ENCODE measurements around the gene CDK18. TPM values are rescaled to one million over a fixed set of nuclear protein-coding genes. Genes with fewer than 3 reads are reported as not detected.

The CDK18 gene
- total and polyA plus RNA-seq, 2 of the 8 experiments (the other 6 are each of a cell fraction or from before 2014, with no cell fraction given), result 31.2 to 44.0 TPM

DNA sequence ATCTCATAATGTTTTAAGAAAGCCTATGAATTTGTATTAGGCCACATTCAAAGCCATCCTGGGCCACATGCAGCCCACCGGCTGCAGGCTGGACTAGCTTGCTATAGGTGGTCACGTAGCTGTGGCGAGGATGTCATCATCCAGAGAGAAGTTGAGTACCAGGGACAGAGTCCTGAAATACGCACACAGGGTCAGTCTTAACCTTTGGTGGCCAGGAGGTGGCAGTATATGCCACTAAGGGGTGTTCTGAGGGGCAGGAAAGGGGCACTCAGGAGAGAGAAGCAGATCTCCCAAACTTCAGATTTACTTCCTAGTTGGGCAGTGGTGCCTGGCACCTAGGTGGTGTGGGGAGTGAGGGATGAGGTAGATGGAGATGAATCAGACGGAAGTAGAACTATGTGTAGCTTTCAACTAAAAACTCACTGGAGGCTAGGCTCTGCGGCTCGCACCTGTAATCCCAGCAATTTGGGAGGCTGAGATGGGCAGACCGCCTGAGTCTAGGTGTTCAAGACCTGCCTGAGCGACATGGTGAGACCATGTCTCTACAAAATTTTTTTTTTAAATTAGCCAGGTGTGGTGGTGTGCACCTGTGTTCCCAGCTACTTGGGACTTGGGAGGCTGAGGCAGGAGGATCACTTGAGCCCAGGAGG is 16.3 kb upstream of the CDK18 start:
- Histone ChIP-seq H3K4me2 (ENCODE audit: insufficient read depth in 1 of 2, low read depth in 2 of 2, low read length in 2 of 2) (no peak overlapping the region), H2BK5ac (ENCODE audit: low read depth, low read length) (no peak overlapping the region), H4K5ac (ENCODE audit: insufficient read length, low read depth, low read length) (no peak overlapping the region), H3K4me3 (ENCODE audit: extremely low read depth in 1 of 4, insufficient read depth in 2 of 4, low read depth in 3 of 4, low read length in 4 of 4) (no peak overlapping the region), H3K56ac (replicated peaks; ENCODE audit: insufficient read length, low read depth, low read length) (no peak overlapping the region), H3K18ac (ENCODE audit: extremely low read depth, low read length) (no peak overlapping the region), H2BK15ac (ENCODE audit: low read length) (no peak overlapping the region), H3K23ac (ENCODE audit: insufficient read length) (no peak overlapping the region), H3K79me2 (ENCODE audit: control insufficient read depth in 1 of 2, insufficient read depth in 2 of 2, low read length in 2 of 2) (no peaks in the 10 kb centered on the region), H3K23me2 (ENCODE audit: low read depth, low read length) (no peaks in the 10 kb centered on the region; the same call in 1 of the 2 replicates), H3K27me3 (replicated peaks in 1 of 4; ENCODE audit: control insufficient read depth in 3 of 4, extremely low read depth in 1 of 4, insufficient read depth in 3 of 4, low read length in 3 of 4) (peaks cover 0 to 11% (median 4%) of the 10 kb centered on the region in 4 experiments; a peak in 3 of 7 replicates), H2AK5ac (ENCODE audit: low read depth, low read length) (no peak overlapping the region), H4K91ac (replicated peaks; ENCODE audit: insufficient read length, low read length) (no peak overlapping the region), H3K36me3 (ENCODE audit: control insufficient read depth in 2 of 4, insufficient read depth in 4 of 4, low read length in 3 of 4) (no peaks in the 10 kb centered on the region), H4K20me1 (replicated peaks in 1 of 2; ENCODE audit: control insufficient read depth in 1 of 2, insufficient read depth in 2 of 2, low read length in 2 of 2) (no peaks in the 10 kb centered on the region), H4K8ac (ENCODE audit: extremely low read depth, insufficient read depth, low read length) (no peak overlapping the region), H2AFZ (ENCODE audit: low read length) (no peak overlapping the region), H3K4ac (replicated peaks; ENCODE audit: insufficient read length, low read depth, low read length) (no peak overlapping the region), H2BK12ac (ENCODE audit: low read depth, low read length) (peak overlapping the region; percentile 90), H3K9me3 (ENCODE audit: insufficient read depth in 2 of 2, low read depth in 1 of 2, low read length in 1 of 2) (no peaks in the 10 kb centered on the region), H3K27ac (ENCODE audit: low read depth, low read length) (no peak overlapping the region), H2BK20ac (ENCODE audit: low read length) (peak overlapping the region; percentile 72; the same call in 1 of the 2 replicates), H3K79me1 (ENCODE audit: low read depth, low read length) (no peaks in the 10 kb centered on the region), H3K14ac (ENCODE audit: insufficient read length) (no peak overlapping the region), H2BK120ac (replicated peaks; ENCODE audit: low read depth, low read length) (no peak overlapping the region), H3K9ac (replicated peaks in 1 of 4; ENCODE audit: extremely low read depth in 1 of 4, low read depth in 3 of 4, low read length in 3 of 4) (no peak overlapping the region), H3K4me1 (replicated peaks in 1 of 4; ENCODE audit: control insufficient read depth in 3 of 4, insufficient read depth in 4 of 4, low read length in 3 of 4) (peaks cover 5 to 19% (median 11%) of the 10 kb centered on the region in 4 experiments)
- ChIA-PET CTCF (ENCODE audit: partially characterized antibody) (interaction anchor here (0.7 to 36.9 kb wide), 21 partner anchors 15 to 231 kb away, joined by 3 to 1626 read pairs (median 5); partner anchors contain the start of genes BLACAT1, CDK18, KLHDC8A and LEMD1), POLR2A (ENCODE audit: partially characterized antibody) (interaction anchor here (1.3 to 1.9 kb wide), 2 partner anchors 34 to 40 kb away, joined by 3 to 8 read pairs; no protein-coding TSS in a partner anchor)
- WGBS, 2 experiments (ENCODE audit: extremely low coverage in 1 of 2, insufficient coverage in 1 of 2, insufficient read length in 1 of 2, insufficient replicate concordance in 2 of 2, low coverage in 1 of 2, low lambda C conversion rate in 2 of 2, missing lambda C conversion rate in 1 of 2), result 62% methylated on average over 9 of the region's 9 CpGs; no CpG with 5 or more reads in 1 of the 2 experiments
- DNase-seq (ENCODE audit: low read depth in 1 of 2, low spot score in 2 of 2) (peak in 1 of 2 experiments; percentile 74), FAIRE-seq (peak; percentile 76)
- TF ChIP-seq EGR1 (IDR thresholded peaks at IDR 0.05; ENCODE audit: borderline replicate concordance, low read depth, low read length) (no peak), ASH2L (IDR thresholded peaks at IDR 0.05; ENCODE audit: low read length) (no peak), CEBPB (IDR thresholded peaks at IDR 0.05; ENCODE audit: low read depth, low read length) (peak; percentile 86), PHF8 (conservative IDR thresholded peaks at IDR 0.05; ENCODE audit: low read depth, low read length) (no peak), MAFK (IDR thresholded peaks at IDR 0.05; ENCODE audit: low read depth, low read length) (no peak), EP300 (IDR thresholded peaks at IDR 0.05; ENCODE audit: borderline replicate concordance in 1 of 2, low read depth in 2 of 2, low read length in 2 of 2) (no peak), SP4 (IDR thresholded peaks at IDR 0.05; ENCODE audit: low read length) (no peak), KDM5A (IDR thresholded peaks at IDR 0.05; ENCODE audit: low read length) (no peak), RAD21 (IDR thresholded peaks at IDR 0.05 in 1 of 2, conservative IDR thresholded peaks at IDR 0.05 in 1 of 2; ENCODE audit: low read depth in 2 of 2, low read length in 2 of 2) (peak; percentile 89 to 94), CHD1 (IDR thresholded peaks at IDR 0.05; ENCODE audit: low read depth, low read length) (no peak), BCL11A (IDR thresholded peaks at IDR 0.05; ENCODE audit: low read depth in 2 of 2, low read length in 2 of 2) (no peak)
